Activated B cell treated with CpG ODN at 0.5 μM for 24 hours (primary cell): ENCODE data around the gene DEPDC1. TPM values are rescaled to one million over a fixed set of nuclear protein-coding genes. Genes with fewer than 3 reads are reported as not detected.

Experiments used
- ATAC-seq: fragments of 200-7000 bp; cut with Tn5 transposase; one replicate; pipeline ENCODE4 v1.10.0; 2021; ENCODE audit warnings: low read depth, mild to moderate bottlenecking, moderate library complexity
- CTCF ChIA-PET: fragments of 350-600 bp; sonication (Branson Sonifier 250); formaldehyde crosslinking; loops from one replicate; lab custom pipeline; 2021; ENCODE audit warnings: antibody characterized with exemption; lab: Charles Lee
- POLR2A ChIA-PET: fragments of 350-600 bp; sonication (Branson Sonifier 250); formaldehyde crosslinking; loops from one replicate; lab custom pipeline; 2021; ENCODE audit warnings: antibody characterized with exemption; lab: Charles Lee
- DNase-seq: peaks from one replicate; pipeline ENCODE4 v3.0.0; 2022
- H3K27ac Mint-ChIP-seq: one replicate; pipeline ENCODE4 v1.8.0; 2020; ENCODE audit warnings: mixed read lengths
- H3K27me3 Mint-ChIP-seq: one replicate; pipeline ENCODE4 v1.8.0; 2021; ENCODE audit warnings: mixed read lengths
- H3K36me3 Mint-ChIP-seq: one replicate; pipeline ENCODE4 v1.8.0; 2021; ENCODE audit warnings: low read depth, mixed read lengths
- H3K4me1 Mint-ChIP-seq: one replicate; pipeline ENCODE4 v1.8.0; 2021; ENCODE audit warnings: mixed read lengths
- H3K4me3 Mint-ChIP-seq: one replicate; pipeline ENCODE4 v1.8.0; 2020; ENCODE audit warnings: mild to moderate bottlenecking, mixed read lengths
- H3K9me3 Mint-ChIP-seq: one replicate; pipeline ENCODE4 v1.8.0; 2020; ENCODE audit warnings: mixed read lengths
- CTCF ChIP-seq: fragments of 200-600 bp; IDR thresholded peaks from one replicate; pipeline ENCODE4 v1.8.0; 2022; ENCODE audit warnings: antibody characterized with exemption, mild to moderate bottlenecking
- intact Hi-C: fragments of 100-400 bp; cut with micrococcal nuclease; formaldehyde crosslinking; loops from one replicate; pipeline ENCODE4 v1.15.1; 2024
- total RNA-seq: library from RNA; stranded (reverse); gene quantifications from 2 replicates; pipeline ENCODE4 v1.2.3, GENCODE V29; 2022

The DEPDC1 gene
- total RNA-seq, 1 donor from 2014 or later, result 0.33 TPM

GRCh38 chr1:68464891-68465290 is 32.0 kb downstream of the DEPDC1 start:
- intact Hi-C loops, result no loop called here
- H3K27ac Mint-ChIP-seq, result no peak overlapping the region
- H3K36me3 Mint-ChIP-seq, result no peaks in the 10 kb centered on the region
- H3K27me3 Mint-ChIP-seq, result peaks cover 4% of the 10 kb centered on the region
- peaks cover 12% of the 10 kb centered on the region for H3K9me3 Mint-ChIP-seq
- DNase-seq (no peak), ATAC-seq (no peak)
- no peaks in the 10 kb centered on the region for H3K4me1 Mint-ChIP-seq
- no peak for TF ChIP-seq CTCF
- no peak overlapping the region for H3K4me3 Mint-ChIP-seq
- CTCF ChIA-PET, result no interaction called here
- POLR2A ChIA-PET, result no interaction called here

GRCh38 chr1:68460935-68461334 is 35.9 kb downstream of the DEPDC1 start:
- intact Hi-C loops, result no loop called here
- H3K36me3 Mint-ChIP-seq, result no peaks in the 10 kb centered on the region
- no peak for ATAC-seq
- no peak overlapping the region for H3K4me3 Mint-ChIP-seq
- ChIA-PET CTCF (no interaction called here), POLR2A (no interaction called here)
- no peak for DNase-seq
- no peak for TF ChIP-seq CTCF
- H3K9me3 Mint-ChIP-seq, result peaks cover 12% of the 10 kb centered on the region
- no peaks in the 10 kb centered on the region for H3K4me1 Mint-ChIP-seq
- H3K27me3 Mint-ChIP-seq, result peaks cover 6% of the 10 kb centered on the region
- H3K27ac Mint-ChIP-seq, result no peak overlapping the region

GRCh38 chr1:68459796-68460195 is 37.1 kb downstream of the DEPDC1 start:
- Mint-ChIP-seq H3K4me3 (no peak overlapping the region), H3K27me3 (peaks cover 2% of the 10 kb centered on the region), H3K27ac (no peak overlapping the region), H3K4me1 (no peaks in the 10 kb centered on the region), H3K36me3 (no peaks in the 10 kb centered on the region), H3K9me3 (peaks cover 12% of the 10 kb centered on the region)
- no peak for ATAC-seq
- intact Hi-C loops, result no loop called here
- ChIA-PET CTCF (no interaction called here), POLR2A (no interaction called here)
- no peak for TF ChIP-seq CTCF
- no peak for DNase-seq

GRCh38 chr1:68459091-68459490 is 37.8 kb downstream of the DEPDC1 start:
- DNase-seq (no peak), ATAC-seq (no peak)
- Mint-ChIP-seq H3K36me3 (no peaks in the 10 kb centered on the region), H3K4me3 (no peak overlapping the region), H3K9me3 (peaks cover 7% of the 10 kb centered on the region), H3K4me1 (no peaks in the 10 kb centered on the region), H3K27ac (no peak overlapping the region), H3K27me3 (peaks cover 2% of the 10 kb centered on the region)
- ChIA-PET CTCF (no interaction called here), POLR2A (no interaction called here)
- no peak for TF ChIP-seq CTCF
- intact Hi-C loops, result no loop called here

GRCh38 chr1:68456202-68456601 is 40.7 kb downstream of the DEPDC1 start:
- no peaks in the 10 kb centered on the region for H3K4me1 Mint-ChIP-seq
- POLR2A ChIA-PET, result no interaction called here
- no peak for DNase-seq

More at GRCh38 chr1:68456202-68456601, 40.7 kb downstream of the DEPDC1 start:
- no peak overlapping the region for H3K4me3 Mint-ChIP-seq
- ATAC-seq, result no peak
- no peaks in the 10 kb centered on the region for H3K36me3 Mint-ChIP-seq
- intact Hi-C loops, result no loop called here
- peaks cover 2% of the 10 kb centered on the region for H3K27me3 Mint-ChIP-seq
- CTCF ChIA-PET, result no interaction called here
- no peak for TF ChIP-seq CTCF
- no peak overlapping the region for H3K27ac Mint-ChIP-seq
- H3K9me3 Mint-ChIP-seq, result no peaks in the 10 kb centered on the region
